ENCODE measurements around the gene MCAM.
A peak's percentile ranks its signal among the peaks of the same experiment; 100 is the strongest.

Gene MCAM

DNA sequence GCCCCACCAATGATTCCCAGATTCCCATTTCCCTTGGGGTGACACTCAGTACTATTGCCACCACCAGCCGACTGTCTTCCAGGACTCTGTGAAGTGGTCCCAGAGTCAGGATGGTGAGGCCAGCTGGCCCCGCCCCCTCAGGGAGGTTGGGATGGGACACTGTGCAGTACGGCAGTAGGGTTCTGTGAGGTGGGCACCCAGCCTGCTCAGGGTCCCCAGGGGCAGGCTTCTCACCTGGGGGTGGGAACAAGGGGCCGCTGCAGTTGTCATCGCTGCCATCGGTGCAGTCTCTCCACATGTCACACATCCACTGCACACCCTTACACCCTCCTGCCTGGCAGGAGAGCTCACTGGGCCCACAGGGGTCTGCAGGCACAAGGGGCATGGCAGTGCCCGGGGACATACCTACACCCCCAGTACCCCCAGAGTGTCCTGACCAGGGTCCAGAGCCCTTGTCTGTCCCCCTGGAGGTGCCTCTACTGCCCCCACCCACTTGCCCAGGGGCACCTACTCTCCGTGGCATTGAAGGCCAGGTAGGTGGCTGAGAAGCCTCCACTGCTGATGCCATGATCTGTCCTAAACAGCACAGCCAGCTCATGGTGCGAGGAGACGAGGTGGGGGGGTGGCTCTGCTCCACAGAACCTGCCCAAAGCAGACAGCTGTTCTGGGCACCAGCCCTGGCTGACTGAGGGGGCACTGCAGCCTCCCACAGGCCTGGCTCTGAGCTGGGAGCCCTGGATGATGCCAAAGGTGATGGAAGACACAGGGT, 25.6 kb upstream of the MCAM start:
- Histone ChIP-seq H3K36me3 (ENCODE audit: control insufficient read depth, insufficient read depth, low read length) (peaks cover under 1% of the 10 kb centered on the region; the same call in 1 of the 2 replicates), H3K4me3 (replicated peaks; ENCODE audit: low read depth, low read length) (no peak overlapping the region), H3K27me3 (replicated peaks; ENCODE audit: control insufficient read depth, insufficient read depth, low read length) (peaks cover 2% of the 10 kb centered on the region)
- no peak for DNase-seq (ENCODE audit: extremely low read depth, insufficient read length)
- TF ChIP-seq, protein P1, sequence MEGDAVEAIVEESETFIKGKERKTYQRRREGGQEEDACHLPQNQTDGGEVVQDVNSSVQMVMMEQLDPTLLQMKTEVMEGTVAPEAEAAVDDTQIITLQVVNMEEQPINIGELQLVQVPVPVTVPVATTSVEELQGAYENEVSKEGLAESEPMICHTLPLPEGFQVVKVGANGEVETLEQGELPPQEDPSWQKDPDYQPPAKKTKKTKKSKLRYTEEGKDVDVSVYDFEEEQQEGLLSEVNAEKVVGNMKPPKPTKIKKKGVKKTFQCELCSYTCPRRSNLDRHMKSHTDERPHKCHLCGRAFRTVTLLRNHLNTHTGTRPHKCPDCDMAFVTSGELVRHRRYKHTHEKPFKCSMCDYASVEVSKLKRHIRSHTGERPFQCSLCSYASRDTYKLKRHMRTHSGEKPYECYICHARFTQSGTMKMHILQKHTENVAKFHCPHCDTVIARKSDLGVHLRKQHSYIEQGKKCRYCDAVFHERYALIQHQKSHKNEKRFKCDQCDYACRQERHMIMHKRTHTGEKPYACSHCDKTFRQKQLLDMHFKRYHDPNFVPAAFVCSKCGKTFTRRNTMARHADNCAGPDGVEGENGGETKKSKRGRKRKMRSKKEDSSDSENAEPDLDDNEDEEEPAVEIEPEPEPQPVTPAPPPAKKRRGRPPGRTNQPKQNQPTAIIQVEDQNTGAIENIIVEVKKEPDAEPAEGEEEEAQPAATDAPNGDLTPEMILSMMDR (IDR thresholded peaks at IDR 0.05; ENCODE audit: insufficient read depth, low read length, poor library complexity, severe bottlenecking) = no peak

- H3K27me3 ChIP-seq (replicated peaks; ENCODE audit: control insufficient read depth, insufficient read depth, low read length) = peaks cover 2% of the 10 kb centered on the region
- TF ChIP-seq, protein P1 (IDR thresholded peaks at IDR 0.05; ENCODE audit: insufficient read depth, low read length, poor library complexity, severe bottlenecking) = no peak
- no peak for DNase-seq (ENCODE audit: extremely low read depth, insufficient read length)
- H3K4me3 ChIP-seq (replicated peaks; ENCODE audit: low read depth, low read length) = no peak overlapping the region
- H3K36me3 ChIP-seq (ENCODE audit: control insufficient read depth, insufficient read depth, low read length) = peaks cover 2% of the 10 kb centered on the region; the same call in 1 of the 2 replicates
These were observed 25.0 kb upstream of the MCAM start for GRCh38 chr11:119342023-119342300.

- TF ChIP-seq, protein P1 (IDR thresholded peaks at IDR 0.05; ENCODE audit: insufficient read depth, low read length, poor library complexity, severe bottlenecking) = no peak
These were observed 24.5 kb upstream of the MCAM start for GRCh38 chr11:119341222-119342022.

GRCh38 chr11:119340335-119341221, 23.6 kb upstream of the MCAM start, which contains the start of gene C1QTNF5:
Gene C1QTNF5, minus strand, starts transcription at chr11:119340883. Its CDS starts 486 bp downstream, at chr11:119340397.
- Histone ChIP-seq H3K27me3 (replicated peaks; ENCODE audit: control insufficient read depth, insufficient read depth, low read length) (peaks cover 2% of the 10 kb centered on the region), H3K36me3 (ENCODE audit: control insufficient read depth, insufficient read depth, low read length) (peaks cover 5% of the 10 kb centered on the region; the same call in 1 of the 2 replicates), H3K4me3 (replicated peaks; ENCODE audit: low read depth, low read length) (no peak within 1 kb of the TSS)
- TF ChIP-seq, protein P1 (IDR thresholded peaks at IDR 0.05; ENCODE audit: insufficient read depth, low read length, poor library complexity, severe bottlenecking) = no peak
- no peak for DNase-seq (ENCODE audit: extremely low read depth, insufficient read length)

More at GRCh38 chr11:119341222-119342022, 24.5 kb upstream of the MCAM start:
- H3K4me3 ChIP-seq (replicated peaks; ENCODE audit: low read depth, low read length) = no peak overlapping the region
- peaks cover 2% of the 10 kb centered on the region; the same call in 1 of the 2 replicates for H3K36me3 ChIP-seq (ENCODE audit: control insufficient read depth, insufficient read depth, low read length)
- DNase-seq (ENCODE audit: extremely low read depth, insufficient read length) = no peak
- peaks cover 2% of the 10 kb centered on the region for H3K27me3 ChIP-seq (replicated peaks; ENCODE audit: control insufficient read depth, insufficient read depth, low read length)

DNA sequence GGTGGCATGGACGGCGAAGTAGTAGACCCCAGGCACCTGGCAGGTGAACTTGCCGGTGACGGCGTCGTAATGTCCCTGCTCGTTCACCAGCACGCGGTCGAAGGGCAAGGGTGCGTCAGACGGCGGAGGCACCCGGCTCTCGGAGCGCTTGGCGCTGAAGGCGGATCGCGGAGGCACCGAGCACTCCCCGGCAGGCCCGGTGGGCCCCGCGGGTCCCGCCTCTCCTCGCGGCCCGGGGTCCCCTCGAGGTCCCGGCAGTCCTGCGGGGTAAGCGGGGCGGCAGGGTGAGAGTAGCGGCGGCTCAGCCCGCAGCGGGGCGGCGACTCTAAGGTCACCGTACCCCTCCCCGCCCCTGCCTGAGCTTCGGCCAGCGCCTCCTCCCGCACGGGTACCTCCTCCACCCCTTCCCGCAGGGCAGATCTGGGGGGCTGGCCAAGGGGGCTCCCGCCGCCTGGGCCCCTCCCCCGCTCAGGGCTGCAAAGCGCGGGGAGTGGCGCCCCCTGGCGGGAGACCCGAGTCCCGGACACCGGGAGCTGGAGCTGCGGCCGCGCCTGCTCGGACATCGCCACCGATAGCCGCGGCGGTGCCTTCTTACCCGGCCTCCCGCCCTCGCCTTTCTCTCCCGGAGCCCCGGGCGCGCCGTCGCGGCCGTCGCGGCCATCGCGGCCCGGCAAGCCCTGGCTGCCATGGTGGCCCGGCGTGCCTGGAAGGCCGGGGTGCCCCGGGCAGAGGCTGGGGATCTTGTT, 22.8 kb upstream of the MCAM start:
- H3K4me3 ChIP-seq (replicated peaks; ENCODE audit: low read depth, low read length) = no peak overlapping the region
- H3K36me3 ChIP-seq (ENCODE audit: control insufficient read depth, insufficient read depth, low read length) = peaks cover 5% of the 10 kb centered on the region; the same call in 1 of the 2 replicates
- H3K27me3 ChIP-seq (replicated peaks; ENCODE audit: control insufficient read depth, insufficient read depth, low read length) = peaks cover 2% of the 10 kb centered on the region
- no peak for DNase-seq (ENCODE audit: extremely low read depth, insufficient read length)
- TF ChIP-seq, protein P1 (IDR thresholded peaks at IDR 0.05; ENCODE audit: insufficient read depth, low read length, poor library complexity, severe bottlenecking) = peak; percentile 60
